ENCODE results near the gene KLHL42. TPM values are rescaled to one million over a fixed set of nuclear protein-coding genes. Genes with fewer than 3 reads are reported as not detected.

Gene KLHL42
- total RNA-seq, 1 experiment from 2014 or later: 35.8 TPM

GRCh38 chr12:27771481-27772327 lies 8.3 kb upstream of the KLHL42 start:
- WGBS (ENCODE audit: extremely low coverage, insufficient read length, low lambda C conversion rate): no CpG with 5 or more reads among the region's 3 CpGs
- Histone ChIP-seq H3K4me1 (ENCODE audit: insufficient read depth, low read length) (no peaks in the 10 kb centered on the region), H3K23ac (ENCODE audit: insufficient read length, low read depth, low read length) (no peak overlapping the region), H2BK20ac (ENCODE audit: low read depth, low read length, poor library complexity, severe bottlenecking) (peak overlapping the region; percentile 3), H4K5ac (ENCODE audit: insufficient read length, low read depth, low read length) (no peak overlapping the region), H2BK5ac (ENCODE audit: insufficient read length, low read length) (no peak overlapping the region), H3K14ac (ENCODE audit: insufficient read depth, low read length) (no peak overlapping the region), H3K79me2 (ENCODE audit: insufficient read depth, low read length) (no peaks in the 10 kb centered on the region), H3K9ac (ENCODE audit: extremely low read depth, insufficient read length, low read length) (no peak overlapping the region), H2BK15ac (ENCODE audit: low read depth, low read length) (no peak overlapping the region), H3K4ac (ENCODE audit: low read depth, low read length) (no peak overlapping the region), H2AK5ac (ENCODE audit: insufficient read length, low read length) (no peak overlapping the region), H4K8ac (replicated peaks; ENCODE audit: insufficient read length, low read depth, low read length) (no peak overlapping the region), H3K23me2 (ENCODE audit: insufficient read length, low read depth, low read length, poor library complexity, severe bottlenecking) (no peaks in the 10 kb centered on the region), H2BK120ac (ENCODE audit: low read depth, low read length, poor library complexity, severe bottlenecking) (no peak overlapping the region), H3K9me3 (ENCODE audit: control insufficient read depth, low read depth, low read length) (no peaks in the 10 kb centered on the region), H3K27me3 (ENCODE audit: insufficient read depth, low read length) (no peaks in the 10 kb centered on the region), H3K79me1 (ENCODE audit: insufficient read depth, low read depth, low read length, poor library complexity, severe bottlenecking) (no peaks in the 10 kb centered on the region), H3T11ph (ENCODE audit: low read length) (no peak overlapping the region), H3K27ac (ENCODE audit: insufficient read length, low read depth, low read length) (no peak overlapping the region), H3K18ac (ENCODE audit: insufficient read length, low read depth, low read length) (no peak overlapping the region), H3K56ac (ENCODE audit: insufficient read length, low read depth, low read length) (no peak overlapping the region), H4K20me1 (ENCODE audit: control insufficient read depth, insufficient read depth, insufficient read length) (no peaks in the 10 kb centered on the region), H4K91ac (ENCODE audit: insufficient read length, low read depth, low read length) (no peak overlapping the region), H2AFZ (ENCODE audit: low read length) (no peak overlapping the region), H3K4me2 (ENCODE audit: insufficient read depth, insufficient read length, low read length) (no peak overlapping the region), H2BK12ac (ENCODE audit: insufficient read length, low read depth, low read length) (no peak overlapping the region)
- no peaks in the 10 kb centered on the region for H3K4me1 Mint-ChIP-seq
- peak overlapping the region in 1 of 3 experiments; percentile 88; a peak in 1 of 7 replicates for H3K27ac Mint-ChIP-seq
- no peak for TF ChIP-seq CTCF (conservative IDR thresholded peaks at IDR 0.05)
- H3K9me3 Mint-ChIP-seq: no peaks in the 10 kb centered on the region
- H3K27me3 Mint-ChIP-seq (ENCODE audit: low read depth): no peaks in the 10 kb centered on the region
- H3K4me3 Mint-ChIP-seq: no peak overlapping the region
- no peaks in the 10 kb centered on the region for H3K36me3 Mint-ChIP-seq (ENCODE audit: insufficient read depth in 1 of 3, low read depth in 3 of 3)
- no peak for DNase-seq

Measured in H9 (cell line).